Activated naive CD8-positive, alpha-beta T cell treated with anti-CD3 and anti-CD28 coated beads, Interleukin-2, amount 50 U/mL, for 24 hours (primary cell): ENCODE data around the gene DNAJC13.
"Not testable (repeated sequence)": the region's sequence is repeated elsewhere in the genome, so short reads cannot be mapped to it uniquely, and the experiment has no call there.

Source experiments
- ATAC-seq: fragments of 150-1000 bp; cut with Tn5 transposase; one replicate; pipeline ENCODE4 v1.10.0; 2021
- DNase-seq: peaks from one replicate; pipeline ENCODE4 v3.0.0; 2021
- H3K27ac Mint-ChIP-seq: one replicate; pipeline ENCODE4 v1.8.0; 2021; ENCODE audit warnings: mild to moderate bottlenecking, mixed read lengths
- H3K27me3 Mint-ChIP-seq: one replicate; pipeline ENCODE4 v1.8.0; 2021; ENCODE audit warnings: mixed read lengths
- H3K36me3 Mint-ChIP-seq: one replicate; pipeline ENCODE4 v1.8.0; 2021; ENCODE audit warnings: low read depth, mixed read lengths
- H3K4me1 Mint-ChIP-seq: one replicate; pipeline ENCODE4 v1.8.0; 2021; ENCODE audit warnings: mixed read lengths
- H3K4me3 Mint-ChIP-seq: one replicate; pipeline ENCODE4 v1.8.0; 2021; ENCODE audit warnings: mild to moderate bottlenecking, moderate library complexity, mixed read lengths
- H3K9me3 Mint-ChIP-seq: one replicate; pipeline ENCODE4 v1.8.0; 2021; ENCODE audit warnings: mixed read lengths

Gene DNAJC13, protein sequence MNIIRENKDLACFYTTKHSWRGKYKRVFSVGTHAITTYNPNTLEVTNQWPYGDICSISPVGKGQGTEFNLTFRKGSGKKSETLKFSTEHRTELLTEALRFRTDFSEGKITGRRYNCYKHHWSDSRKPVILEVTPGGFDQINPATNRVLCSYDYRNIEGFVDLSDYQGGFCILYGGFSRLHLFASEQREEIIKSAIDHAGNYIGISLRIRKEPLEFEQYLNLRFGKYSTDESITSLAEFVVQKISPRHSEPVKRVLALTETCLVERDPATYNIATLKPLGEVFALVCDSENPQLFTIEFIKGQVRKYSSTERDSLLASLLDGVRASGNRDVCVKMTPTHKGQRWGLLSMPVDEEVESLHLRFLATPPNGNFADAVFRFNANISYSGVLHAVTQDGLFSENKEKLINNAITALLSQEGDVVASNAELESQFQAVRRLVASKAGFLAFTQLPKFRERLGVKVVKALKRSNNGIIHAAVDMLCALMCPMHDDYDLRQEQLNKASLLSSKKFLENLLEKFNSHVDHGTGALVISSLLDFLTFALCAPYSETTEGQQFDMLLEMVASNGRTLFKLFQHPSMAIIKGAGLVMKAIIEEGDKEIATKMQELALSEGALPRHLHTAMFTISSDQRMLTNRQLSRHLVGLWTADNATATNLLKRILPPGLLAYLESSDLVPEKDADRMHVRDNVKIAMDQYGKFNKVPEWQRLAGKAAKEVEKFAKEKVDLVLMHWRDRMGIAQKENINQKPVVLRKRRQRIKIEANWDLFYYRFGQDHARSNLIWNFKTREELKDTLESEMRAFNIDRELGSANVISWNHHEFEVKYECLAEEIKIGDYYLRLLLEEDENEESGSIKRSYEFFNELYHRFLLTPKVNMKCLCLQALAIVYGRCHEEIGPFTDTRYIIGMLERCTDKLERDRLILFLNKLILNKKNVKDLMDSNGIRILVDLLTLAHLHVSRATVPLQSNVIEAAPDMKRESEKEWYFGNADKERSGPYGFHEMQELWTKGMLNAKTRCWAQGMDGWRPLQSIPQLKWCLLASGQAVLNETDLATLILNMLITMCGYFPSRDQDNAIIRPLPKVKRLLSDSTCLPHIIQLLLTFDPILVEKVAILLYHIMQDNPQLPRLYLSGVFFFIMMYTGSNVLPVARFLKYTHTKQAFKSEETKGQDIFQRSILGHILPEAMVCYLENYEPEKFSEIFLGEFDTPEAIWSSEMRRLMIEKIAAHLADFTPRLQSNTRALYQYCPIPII (N-terminal part only)

DNA sequence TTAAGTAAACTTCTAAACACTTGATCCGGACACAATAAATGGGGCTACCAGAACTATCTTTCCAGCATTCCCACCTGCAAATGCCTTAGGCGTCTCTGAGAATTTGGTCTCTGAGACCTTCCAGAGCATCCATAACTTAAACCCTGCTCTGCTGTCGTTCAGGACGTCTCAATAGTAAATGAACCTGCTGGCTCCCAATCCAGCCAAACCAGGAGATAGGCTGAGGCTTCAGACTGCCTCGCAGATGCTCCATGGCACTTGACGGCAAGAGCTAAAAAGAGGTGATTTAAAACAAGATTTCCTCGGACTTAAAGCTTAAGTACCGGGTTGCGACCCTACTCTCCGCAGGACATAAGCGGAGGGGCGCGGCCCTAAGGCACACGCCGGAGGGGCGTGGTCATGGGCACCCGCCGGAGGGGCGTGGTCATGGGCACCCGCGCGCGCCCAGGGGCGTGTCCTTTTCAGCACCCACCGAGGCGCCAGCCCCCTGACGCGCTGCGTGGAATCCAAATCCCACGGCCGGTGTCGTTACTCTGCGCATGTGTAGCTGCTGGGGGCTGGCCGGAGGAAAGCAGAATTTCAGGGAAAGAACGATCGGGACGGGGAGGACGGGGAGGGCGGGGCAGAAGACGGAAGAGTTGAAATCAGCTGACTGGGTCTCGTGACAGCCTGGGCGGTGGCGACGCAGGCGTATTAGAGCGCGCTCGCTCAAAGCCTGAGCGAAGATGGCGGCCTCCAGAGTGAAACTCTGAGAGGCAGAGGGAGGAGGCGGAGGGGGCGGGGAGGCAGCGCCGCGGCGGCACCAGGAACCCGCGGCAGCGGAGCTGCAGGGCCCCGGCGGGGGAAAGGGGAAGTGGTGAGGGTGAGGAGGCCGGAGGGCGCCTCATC, at the start of gene DNAJC13:
Gene DNAJC13, plus strand, starts transcription at position 696 of the 888 bp plus-strand sequence. CDS start 17,049 bp downstream, outside the sequence.
- H3K4me1 Mint-ChIP-seq: peaks cover 43% of the 10 kb centered on the region
- H3K27me3 Mint-ChIP-seq: no peaks in the 10 kb centered on the region
- peaks cover 10% of the 10 kb centered on the region for H3K36me3 Mint-ChIP-seq
- H3K27ac Mint-ChIP-seq: peak within 1 kb of the TSS; percentile 94
- peak; percentile 94 for ATAC-seq
- DNase-seq: peak; percentile 89
- H3K4me3 Mint-ChIP-seq: peak within 1 kb of the TSS; percentile 98
- no peaks in the 10 kb centered on the region for H3K9me3 Mint-ChIP-seq

DNA sequence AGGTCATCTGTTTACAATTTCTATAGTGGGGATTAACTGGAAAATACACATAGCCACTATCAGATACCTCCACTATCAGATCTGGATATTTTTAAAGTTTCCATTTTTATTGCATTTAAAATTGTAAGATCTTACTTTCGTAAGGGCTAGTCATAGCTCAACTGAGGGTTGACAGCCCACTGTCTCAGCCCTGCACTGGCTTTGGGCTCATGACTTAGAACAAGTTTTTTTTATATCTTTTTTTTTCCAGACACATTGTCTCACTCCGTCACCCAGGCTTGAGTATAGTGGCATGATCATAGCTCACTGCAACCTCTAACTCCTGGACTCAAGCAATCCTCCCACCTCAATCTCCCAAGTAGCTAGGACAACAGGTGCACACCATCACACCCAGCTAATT, 48.8 kb upstream of the DNAJC13 start:
- Mint-ChIP-seq H3K27ac (no peak overlapping the region), H3K27me3 (peaks cover 7% of the 10 kb centered on the region), H3K9me3 (no peaks in the 10 kb centered on the region), H3K36me3 (no peaks in the 10 kb centered on the region), H3K4me3 (no peak overlapping the region), H3K4me1 (no peaks in the 10 kb centered on the region)
- ATAC-seq (no peak), DNase-seq (no peak)

DNA sequence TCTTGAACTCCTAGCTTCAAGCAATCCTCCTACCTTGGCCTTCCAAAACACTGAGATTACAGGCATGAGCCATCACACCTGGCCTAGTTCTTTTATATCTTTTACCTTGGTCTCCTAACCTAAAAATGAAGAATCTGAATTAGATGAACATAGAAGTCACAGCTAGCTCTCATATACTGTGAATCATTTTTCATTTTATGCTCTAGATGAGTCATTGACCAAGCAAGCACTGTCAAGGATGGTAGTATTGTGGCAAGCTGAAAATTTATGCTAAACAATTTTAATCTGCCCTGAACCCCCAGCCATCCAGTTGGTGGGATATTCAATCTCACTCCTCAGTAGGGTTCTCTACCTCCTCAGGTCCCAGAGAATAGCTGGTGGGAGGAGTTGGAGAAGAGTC, 48.3 kb upstream of the DNAJC13 start:
- no peak for DNase-seq
- no peaks in the 10 kb centered on the region for H3K9me3 Mint-ChIP-seq
- no peaks in the 10 kb centered on the region for H3K4me1 Mint-ChIP-seq
- ATAC-seq: peak; percentile 54
- no peaks in the 10 kb centered on the region for H3K36me3 Mint-ChIP-seq
- peaks cover 7% of the 10 kb centered on the region for H3K27me3 Mint-ChIP-seq
- no peak overlapping the region for H3K27ac Mint-ChIP-seq
- H3K4me3 Mint-ChIP-seq: no peak overlapping the region

DNA sequence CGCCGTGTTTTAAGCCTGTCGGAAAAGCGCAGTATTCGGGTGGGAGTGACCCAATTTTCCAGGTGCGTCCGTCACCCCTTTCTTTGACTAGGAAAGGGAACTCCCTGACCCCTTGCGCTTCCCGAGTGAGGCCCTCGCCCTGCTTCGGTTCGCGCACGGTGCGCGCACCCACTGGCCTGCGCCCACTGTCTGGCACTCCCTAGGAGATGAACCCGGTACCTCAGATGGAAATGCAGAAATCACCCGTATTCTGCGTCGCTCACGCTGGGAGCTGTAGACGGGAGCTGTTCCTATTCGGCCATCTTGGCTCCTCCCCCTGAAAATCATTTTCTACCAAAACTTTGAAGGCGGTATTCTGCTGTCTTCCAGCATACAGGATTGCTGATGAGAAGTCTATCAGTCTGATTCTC, 40.4 kb upstream of the DNAJC13 start:
- Mint-ChIP-seq H3K27me3 (peaks cover 12% of the 10 kb centered on the region), H3K4me3 (peak overlapping the region; percentile 34)
- H3K9me3 Mint-ChIP-seq, H3K36me3 Mint-ChIP-seq, ATAC-seq, DNase-seq, H3K27ac Mint-ChIP-seq, H3K4me1 Mint-ChIP-seq: not testable (repeated sequence)

DNA sequence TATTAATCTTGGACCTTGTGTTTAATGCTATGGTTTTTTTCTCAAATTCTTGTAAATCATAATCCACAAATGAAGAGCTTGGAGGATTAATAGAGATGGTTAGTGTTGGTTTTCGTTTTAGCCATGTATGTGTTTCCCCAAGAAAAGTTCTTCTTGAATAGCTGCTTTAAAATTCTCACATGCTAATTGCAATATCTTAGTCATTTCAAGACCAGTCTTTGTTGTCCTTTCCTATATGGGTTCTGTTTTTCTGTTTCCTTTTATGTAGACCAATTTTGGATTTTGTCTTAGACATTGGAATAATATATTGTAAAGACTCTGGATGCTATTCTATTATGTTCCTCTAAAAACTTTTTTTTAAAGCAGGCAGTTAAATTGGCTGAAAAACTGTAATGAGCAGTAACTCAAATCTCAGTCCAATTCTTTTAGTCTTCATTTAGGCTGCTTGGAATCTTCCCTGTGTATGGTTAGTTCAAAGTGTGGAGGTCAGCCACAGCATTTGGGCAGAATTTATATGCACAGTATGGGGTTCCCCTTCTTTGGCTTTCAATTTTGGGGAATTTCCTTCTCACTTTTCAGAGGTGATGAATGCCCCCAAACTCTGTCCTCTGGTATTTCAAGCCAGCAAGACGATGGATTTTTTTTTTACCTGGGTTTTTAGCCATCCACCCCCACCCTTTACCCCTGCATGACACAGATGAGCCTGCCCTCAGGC, 39.1 kb upstream of the DNAJC13 start:
- Mint-ChIP-seq H3K27ac (no peak overlapping the region), H3K27me3 (peaks cover 16% of the 10 kb centered on the region), H3K9me3 (peaks cover 4% of the 10 kb centered on the region), H3K4me3 (no peak overlapping the region), H3K36me3 (no peaks in the 10 kb centered on the region), H3K4me1 (no peaks in the 10 kb centered on the region)
- ATAC-seq: no peak
- no peak for DNase-seq

DNA sequence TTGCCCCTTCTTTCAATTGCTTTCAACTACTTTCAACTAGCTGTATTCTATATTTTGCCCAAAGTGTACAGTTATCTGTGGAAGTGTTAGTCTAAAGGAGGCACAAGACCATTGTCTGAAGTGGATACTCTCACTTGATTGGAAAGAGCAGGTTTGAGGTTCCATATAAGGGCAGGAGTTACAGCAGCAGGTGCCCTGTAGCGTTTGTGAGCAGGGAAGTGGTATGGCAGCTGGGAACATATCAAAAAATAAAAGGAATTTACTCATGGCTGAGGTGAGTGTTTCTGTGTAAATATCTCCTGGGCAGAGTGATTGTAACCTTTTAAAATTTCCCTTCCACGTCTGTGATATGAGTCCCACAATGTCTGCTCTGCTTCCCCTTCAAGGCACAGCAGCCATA, 38.5 kb upstream of the DNAJC13 start:
- ATAC-seq: peak; percentile 36
- Mint-ChIP-seq H3K36me3 (no peaks in the 10 kb centered on the region), H3K4me3 (no peak overlapping the region), H3K4me1 (no peaks in the 10 kb centered on the region), H3K27me3 (peaks cover 16% of the 10 kb centered on the region), H3K27ac (no peak overlapping the region), H3K9me3 (peaks cover 4% of the 10 kb centered on the region)
- no peak for DNase-seq

DNA sequence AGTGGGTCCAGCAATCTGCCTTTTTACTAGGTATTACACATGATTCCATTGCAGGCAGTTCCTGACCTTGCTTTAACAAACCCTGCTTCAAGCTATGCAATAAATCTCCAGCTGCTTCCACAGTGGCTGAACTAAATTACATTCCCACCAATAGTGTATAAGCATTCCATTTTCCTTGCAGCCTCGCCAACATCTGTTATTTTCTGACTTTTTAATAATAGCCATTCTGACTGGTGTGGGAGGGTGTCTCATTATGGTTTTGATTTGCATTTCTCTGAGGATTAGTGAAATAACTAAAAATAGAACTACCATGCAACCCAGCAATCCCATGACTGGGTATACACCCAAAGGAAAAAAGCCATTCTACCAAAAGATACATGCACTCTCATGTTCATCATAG, 36.4 kb upstream of the DNAJC13 start:
- Mint-ChIP-seq H3K9me3 (peaks cover 4% of the 10 kb centered on the region), H3K4me1 (no peaks in the 10 kb centered on the region), H3K4me3 (no peak overlapping the region), H3K27ac (no peak overlapping the region), H3K27me3 (peaks cover 12% of the 10 kb centered on the region), H3K36me3 (no peaks in the 10 kb centered on the region)
- no peak for ATAC-seq
- no peak for DNase-seq

DNA sequence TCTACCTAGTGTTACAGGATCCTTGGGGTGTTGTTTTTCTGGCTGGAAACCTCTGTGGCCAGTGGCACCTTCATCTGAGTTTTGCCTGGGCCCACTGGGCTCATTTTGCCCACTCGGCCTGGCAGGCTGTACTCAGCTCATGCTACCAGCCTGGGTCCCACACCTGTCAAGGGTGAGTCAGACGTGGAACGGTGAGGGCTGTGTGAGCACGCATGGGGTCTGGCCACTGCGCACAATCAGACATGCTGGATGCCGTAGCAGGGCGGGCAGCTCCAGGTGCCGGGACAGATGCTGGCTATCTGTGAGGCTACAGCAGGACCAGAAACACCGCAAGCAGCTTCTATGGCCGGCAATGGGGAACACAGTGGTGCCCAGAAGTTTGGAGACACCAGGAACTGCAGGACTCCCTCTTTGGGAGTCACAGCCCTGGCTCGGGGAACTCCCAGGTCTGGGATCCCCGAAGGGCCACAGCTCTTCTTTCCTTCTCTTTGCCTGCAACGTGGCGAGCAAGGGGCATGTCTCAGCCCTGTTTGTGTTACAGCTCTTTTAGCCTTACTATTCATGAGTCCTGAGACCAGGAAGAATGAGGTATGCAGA, 35.9 kb upstream of the DNAJC13 start:
- H3K36me3 Mint-ChIP-seq: no peaks in the 10 kb centered on the region
- H3K27me3 Mint-ChIP-seq: peaks cover 16% of the 10 kb centered on the region
- DNase-seq: no peak
- no peak for ATAC-seq
- no peak overlapping the region for H3K4me3 Mint-ChIP-seq
- no peak overlapping the region for H3K27ac Mint-ChIP-seq
- no peaks in the 10 kb centered on the region for H3K4me1 Mint-ChIP-seq
- H3K9me3 Mint-ChIP-seq: peaks cover 4% of the 10 kb centered on the region

DNA sequence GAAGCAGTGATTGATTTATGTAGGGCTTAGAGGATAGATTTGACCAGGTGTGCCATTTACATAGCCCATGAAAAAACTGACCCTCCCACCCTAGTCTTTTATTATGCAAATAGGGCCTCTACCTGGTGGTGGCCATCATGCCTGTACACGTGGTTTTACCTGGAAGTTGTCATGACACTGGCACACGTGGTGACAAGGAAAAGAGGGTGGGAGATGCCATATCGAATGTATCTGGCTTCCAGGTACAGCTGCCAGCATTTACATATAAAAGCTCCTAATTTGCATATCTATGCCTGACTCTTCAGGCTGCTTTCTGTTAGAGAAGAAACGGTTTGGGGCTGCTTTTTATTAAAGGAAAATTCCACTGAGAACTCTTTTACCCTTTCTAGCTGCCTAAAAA, 35.0 kb upstream of the DNAJC13 start:
- ATAC-seq: no peak
- Mint-ChIP-seq H3K4me3 (no peak overlapping the region), H3K4me1 (no peaks in the 10 kb centered on the region), H3K36me3 (no peaks in the 10 kb centered on the region), H3K27me3 (peaks cover 16% of the 10 kb centered on the region), H3K9me3 (peaks cover 4% of the 10 kb centered on the region), H3K27ac (no peak overlapping the region)
- DNase-seq: no peak

DNA sequence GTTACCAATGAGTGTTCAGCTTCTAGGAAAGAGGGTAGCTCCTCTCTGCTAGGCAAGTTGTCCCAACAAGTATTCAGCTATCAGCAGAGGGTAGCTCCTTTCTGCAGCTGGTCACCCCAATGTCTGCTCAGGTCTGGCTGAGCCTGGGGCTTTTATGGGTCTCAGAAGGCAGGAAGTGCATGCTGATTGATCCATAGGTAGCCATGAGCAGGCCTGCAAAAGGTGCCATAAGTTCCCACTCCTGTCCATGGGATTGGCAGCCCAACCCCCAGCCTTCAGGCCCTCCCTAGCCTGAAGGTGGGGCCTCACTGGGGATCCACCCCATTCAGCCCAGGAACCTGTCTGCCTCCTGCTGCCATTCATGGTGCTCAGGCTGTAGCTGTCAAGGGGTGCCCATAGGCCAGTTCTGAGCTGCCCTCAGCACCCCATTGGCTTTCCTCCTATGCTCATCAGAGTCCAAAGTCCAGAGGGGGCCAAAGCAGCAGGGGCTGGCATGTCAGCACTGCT, 34.6 kb upstream of the DNAJC13 start:
- Mint-ChIP-seq H3K27me3 (peaks cover 16% of the 10 kb centered on the region), H3K36me3 (no peaks in the 10 kb centered on the region), H3K4me1 (no peaks in the 10 kb centered on the region), H3K27ac (no peak overlapping the region), H3K4me3 (no peak overlapping the region), H3K9me3 (peaks cover 4% of the 10 kb centered on the region)
- DNase-seq (no peak), ATAC-seq (no peak)

DNA sequence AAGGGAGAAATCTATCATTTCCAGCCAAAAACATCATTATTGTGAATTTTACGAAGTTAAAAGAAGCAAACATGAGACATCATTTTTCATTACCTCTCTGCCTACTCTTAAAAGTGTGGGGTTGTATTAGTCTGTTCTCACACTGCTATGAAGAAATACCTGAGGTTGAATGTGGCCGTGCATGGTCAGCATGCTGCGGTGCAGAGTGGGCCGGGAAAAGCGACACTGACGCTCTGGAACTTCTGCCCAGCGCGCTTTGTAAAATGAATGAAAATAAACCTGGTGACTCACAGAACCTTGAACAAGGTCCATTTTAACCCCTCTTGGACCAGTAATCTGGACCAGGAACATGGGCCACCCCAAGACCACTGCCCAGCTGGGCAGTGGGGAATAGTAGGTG, 31.0 kb upstream of the DNAJC13 start:
- H3K9me3 Mint-ChIP-seq: peaks cover 4% of the 10 kb centered on the region
- H3K27ac Mint-ChIP-seq: no peak overlapping the region
- H3K36me3 Mint-ChIP-seq: no peaks in the 10 kb centered on the region
- no peak overlapping the region for H3K4me3 Mint-ChIP-seq
- DNase-seq (no peak), ATAC-seq (no peak)
- H3K4me1 Mint-ChIP-seq: no peaks in the 10 kb centered on the region
- peaks cover 12% of the 10 kb centered on the region for H3K27me3 Mint-ChIP-seq

DNA sequence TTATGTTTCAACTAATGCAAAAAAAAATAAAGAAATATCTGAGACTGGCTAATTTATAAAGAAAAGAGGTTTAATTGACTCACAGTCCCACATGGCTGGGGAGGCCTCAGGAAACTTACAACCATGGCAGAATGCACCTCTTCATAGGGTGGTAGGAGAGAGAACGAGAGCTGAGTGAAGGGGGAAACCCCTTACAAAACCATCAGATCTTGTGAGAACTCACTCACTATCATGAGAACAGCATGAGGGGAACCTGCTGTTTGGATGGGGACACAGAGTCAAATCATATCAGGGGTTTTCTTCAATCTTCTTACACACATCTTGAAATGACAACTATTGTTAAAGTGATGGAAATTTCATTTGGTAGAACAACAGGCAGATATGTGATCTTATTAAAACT, 24.6 kb upstream of the DNAJC13 start:
- H3K4me3 Mint-ChIP-seq, DNase-seq, H3K36me3 Mint-ChIP-seq, H3K4me1 Mint-ChIP-seq, H3K27ac Mint-ChIP-seq, H3K27me3 Mint-ChIP-seq, H3K9me3 Mint-ChIP-seq: not testable (repeated sequence)
- peak; percentile 86 for ATAC-seq

DNA sequence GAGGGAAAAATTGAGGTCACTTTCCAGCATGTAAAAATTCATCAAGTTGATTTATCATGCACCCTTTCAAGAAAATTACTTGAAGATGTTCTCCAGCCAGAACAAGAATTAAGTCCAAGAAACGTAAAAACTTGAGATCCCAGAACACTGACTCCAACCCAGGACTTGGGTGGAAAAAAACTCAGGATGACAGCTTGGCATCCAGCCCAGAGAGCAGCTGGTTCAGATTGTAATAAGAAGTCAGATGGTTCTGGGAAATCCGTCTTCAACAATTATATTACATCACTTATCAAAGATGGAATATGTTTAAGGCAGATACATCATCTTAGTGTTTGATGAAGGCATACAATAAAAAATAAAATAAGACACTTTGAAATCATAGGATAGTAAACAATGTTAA, 23.0 kb upstream of the DNAJC13 start:
- H3K9me3 Mint-ChIP-seq: no peaks in the 10 kb centered on the region
- no peak overlapping the region for H3K27ac Mint-ChIP-seq
- DNase-seq (no peak), ATAC-seq (no peak)
- peaks cover 4% of the 10 kb centered on the region for H3K4me1 Mint-ChIP-seq
- H3K4me3 Mint-ChIP-seq: no peak overlapping the region
- no peaks in the 10 kb centered on the region for H3K36me3 Mint-ChIP-seq
- no peaks in the 10 kb centered on the region for H3K27me3 Mint-ChIP-seq
